Central memory CD8-positive, alpha-beta T cell (primary cell): Measurements from ENCODE around the gene OR2A5.
"Not testable (repeated sequence)": the region's sequence is repeated elsewhere in the genome, so short reads cannot be mapped to it uniquely, and the experiment has no call there.

Experiments used
- ATAC-seq: fragments of 150-1000 bp; cut with Tn5 transposase; replicated peaks from 2 replicates; pipeline ENCODE4 v1.10.0; 2022; ENCODE audit warnings: mild to moderate bottlenecking, moderate FRiP score, moderate number of reproducible peaks; ENCODE audit not compliant: poor library complexity, severe bottlenecking; ENCODE audit errors: extremely low read depth
- DNase-seq, 2 donors: peaks; one replicate each; pipeline ENCODE4 v3.0.0; 2021; ENCODE audit warnings: low spot score in 2 of 2
- H3K27ac Mint-ChIP-seq: one replicate; pipeline ENCODE4 v1.8.0; 2022; ENCODE audit warnings: low read depth, mild to moderate bottlenecking, moderate library complexity, mixed read lengths
- H3K27me3 Mint-ChIP-seq: one replicate; pipeline ENCODE4 v1.8.0; 2022; ENCODE audit warnings: mixed read lengths
- H3K36me3 Mint-ChIP-seq: one replicate; pipeline ENCODE4 v1.8.0; 2022; ENCODE audit warnings: mild to moderate bottlenecking, moderate library complexity, mixed read lengths; ENCODE audit not compliant: insufficient read depth
- H3K4me1 Mint-ChIP-seq: one replicate; pipeline ENCODE4 v1.8.0; 2022; ENCODE audit warnings: mixed read lengths
- H3K4me3 Mint-ChIP-seq: one replicate; pipeline ENCODE4 v1.8.0; 2022; ENCODE audit warnings: mild to moderate bottlenecking, moderate library complexity, mixed read lengths
- H3K9me3 Mint-ChIP-seq: one replicate; pipeline ENCODE4 v1.8.0; 2022; ENCODE audit warnings: mixed read lengths

Gene OR2A5

GRCh38 chr7:144048648-144049047 lies at the start of gene OR2A5:
TSS of gene OR2A5 (plus strand) at chr7:144048948. CDS start at chr7:144050402, 1,454 bp downstream.
- H3K4me3 Mint-ChIP-seq = no peak within 1 kb of the TSS
- DNase-seq (no peak), ATAC-seq (no peak)
- H3K27me3 Mint-ChIP-seq = peaks cover 44% of the 10 kb centered on the region
- no peaks in the 10 kb centered on the region for H3K9me3 Mint-ChIP-seq
- no peak within 1 kb of the TSS for H3K27ac Mint-ChIP-seq
- H3K4me1 Mint-ChIP-seq = no peaks in the 10 kb centered on the region
- H3K36me3 Mint-ChIP-seq = no peaks in the 10 kb centered on the region

- ATAC-seq (no peak), DNase-seq (no peak)
- Mint-ChIP-seq H3K36me3 (no peaks in the 10 kb centered on the region), H3K27ac (no peak within 1 kb of the TSS), H3K4me3 (no peak within 1 kb of the TSS), H3K27me3 (peaks cover 30% of the 10 kb centered on the region), H3K4me1 (no peaks in the 10 kb centered on the region), H3K9me3 (no peaks in the 10 kb centered on the region)
Observed at GRCh38 chr7:144000020-144000419, 48.7 kb upstream of the OR2A5 start, which contains the start of gene OR6B1. TSS of gene OR6B1 (plus strand) at chr7:144000320. CDS start at chr7:144003997, 3,677 bp downstream.

GRCh38 chr7:144001543-144001942 lies 47.2 kb upstream of the OR2A5 start:
- DNase-seq (no peak), ATAC-seq (no peak)
- H3K36me3 Mint-ChIP-seq = no peaks in the 10 kb centered on the region
- no peaks in the 10 kb centered on the region for H3K9me3 Mint-ChIP-seq
- peaks cover 26% of the 10 kb centered on the region for H3K27me3 Mint-ChIP-seq
- H3K27ac Mint-ChIP-seq = no peak overlapping the region
- no peaks in the 10 kb centered on the region for H3K4me1 Mint-ChIP-seq
- no peak overlapping the region for H3K4me3 Mint-ChIP-seq

- DNase-seq = no peak
- peaks cover 42% of the 10 kb centered on the region for H3K27me3 Mint-ChIP-seq
- peaks cover under 1% of the 10 kb centered on the region for H3K9me3 Mint-ChIP-seq
- ATAC-seq = no peak
- no peak overlapping the region for H3K4me3 Mint-ChIP-seq
- no peak overlapping the region for H3K27ac Mint-ChIP-seq
- no peaks in the 10 kb centered on the region for H3K36me3 Mint-ChIP-seq
- no peaks in the 10 kb centered on the region for H3K4me1 Mint-ChIP-seq
Observed at GRCh38 chr7:144004703-144005102, 44.0 kb upstream of the OR2A5 start.

- Mint-ChIP-seq H3K4me1 (no peaks in the 10 kb centered on the region), H3K9me3 (peaks cover 6% of the 10 kb centered on the region), H3K36me3 (no peaks in the 10 kb centered on the region), H3K27me3 (peaks cover 49% of the 10 kb centered on the region), H3K27ac (no peak overlapping the region), H3K4me3 (no peak overlapping the region)
- ATAC-seq (no peak), DNase-seq (no peak)
Observed at GRCh38 chr7:144006029-144006691, 42.6 kb upstream of the OR2A5 start.

GRCh38 chr7:144006692-144007042 lies 42.1 kb upstream of the OR2A5 start:
- ATAC-seq = no peak

GRCh38 chr7:144009361-144009760 lies 39.4 kb upstream of the OR2A5 start:
- no peak overlapping the region for H3K27ac Mint-ChIP-seq

More at GRCh38 chr7:144006692-144007042, 42.1 kb upstream of the OR2A5 start:
- Mint-ChIP-seq H3K4me1 (no peaks in the 10 kb centered on the region), H3K27me3 (peaks cover 49% of the 10 kb centered on the region), H3K36me3 (no peaks in the 10 kb centered on the region), H3K4me3 (no peak overlapping the region), H3K27ac (no peak overlapping the region), H3K9me3 (peaks cover 6% of the 10 kb centered on the region)
- DNase-seq = no peak

GRCh38 chr7:144010061-144010460 lies 38.7 kb upstream of the OR2A5 start:
- not testable (repeated sequence) for H3K9me3 Mint-ChIP-seq, DNase-seq, H3K27ac Mint-ChIP-seq, H3K4me1 Mint-ChIP-seq, H3K4me3 Mint-ChIP-seq, ATAC-seq, H3K36me3 Mint-ChIP-seq
- H3K27me3 Mint-ChIP-seq = peaks cover 69% of the 10 kb centered on the region

More at GRCh38 chr7:144009361-144009760, 39.4 kb upstream of the OR2A5 start:
- H3K9me3 Mint-ChIP-seq = peaks cover 6% of the 10 kb centered on the region
- DNase-seq (no peak), ATAC-seq (no peak)
- H3K4me1 Mint-ChIP-seq = no peaks in the 10 kb centered on the region
- H3K4me3 Mint-ChIP-seq = no peak overlapping the region
- H3K36me3 Mint-ChIP-seq = no peaks in the 10 kb centered on the region
- H3K27me3 Mint-ChIP-seq = peaks cover 68% of the 10 kb centered on the region

GRCh38 chr7:144010821-144011220 lies 37.9 kb upstream of the OR2A5 start:
- H3K36me3 Mint-ChIP-seq, H3K27ac Mint-ChIP-seq, H3K9me3 Mint-ChIP-seq, DNase-seq, H3K4me3 Mint-ChIP-seq, ATAC-seq, H3K4me1 Mint-ChIP-seq: not testable (repeated sequence)
- peaks cover 68% of the 10 kb centered on the region for H3K27me3 Mint-ChIP-seq

GRCh38 chr7:144011458-144012230 lies 37.1 kb upstream of the OR2A5 start:
- H3K4me3 Mint-ChIP-seq = no peak overlapping the region
- H3K4me1 Mint-ChIP-seq = no peaks in the 10 kb centered on the region
- ATAC-seq (no peak), DNase-seq (no peak)
- H3K27ac Mint-ChIP-seq = no peak overlapping the region
- H3K36me3 Mint-ChIP-seq = no peaks in the 10 kb centered on the region
- H3K9me3 Mint-ChIP-seq = peaks cover 6% of the 10 kb centered on the region
- peaks cover 63% of the 10 kb centered on the region for H3K27me3 Mint-ChIP-seq

- Mint-ChIP-seq H3K4me3 (no peak overlapping the region), H3K4me1 (no peaks in the 10 kb centered on the region), H3K27ac (no peak overlapping the region), H3K9me3 (no peaks in the 10 kb centered on the region), H3K36me3 (no peaks in the 10 kb centered on the region), H3K27me3 (peaks cover 42% of the 10 kb centered on the region)
- DNase-seq (no peak), ATAC-seq (no peak)
Observed at GRCh38 chr7:144018065-144018464, 30.7 kb upstream of the OR2A5 start.

- no peak for DNase-seq
- H3K27ac Mint-ChIP-seq = no peak overlapping the region
- no peaks in the 10 kb centered on the region for H3K36me3 Mint-ChIP-seq
- H3K4me3 Mint-ChIP-seq = no peak overlapping the region
- no peak for ATAC-seq
- peaks cover 28% of the 10 kb centered on the region for H3K27me3 Mint-ChIP-seq
- no peaks in the 10 kb centered on the region for H3K9me3 Mint-ChIP-seq
- H3K4me1 Mint-ChIP-seq = no peaks in the 10 kb centered on the region
Observed at GRCh38 chr7:144019457-144019856, 29.3 kb upstream of the OR2A5 start.

- Mint-ChIP-seq H3K27me3 (peaks cover 20% of the 10 kb centered on the region), H3K4me3 (no peak overlapping the region), H3K4me1 (no peaks in the 10 kb centered on the region), H3K36me3 (no peaks in the 10 kb centered on the region), H3K9me3 (no peaks in the 10 kb centered on the region), H3K27ac (no peak overlapping the region)
- ATAC-seq (no peak), DNase-seq (no peak)
Observed at GRCh38 chr7:144020340-144020739, 28.4 kb upstream of the OR2A5 start.
